Measurements from ENCODE around the gene PF4V1. TPM values are rescaled to one million over a fixed set of nuclear protein-coding genes. Genes with fewer than 3 reads are reported as not detected.

Gene PF4V1
- total and polyA plus RNA-seq, 9 of the 15 experiments (the other 6 are each of a cell fraction or from before 2014, with no cell fraction given): not detected

- TF ChIP-seq SAFB (IDR thresholded peaks at IDR 0.05; ENCODE audit: borderline replicate concordance, low read depth, low read length) (no peak), MBD1 (CRISPR knock-in tag; IDR thresholded peaks at IDR 0.05) (no peak), NR2C2 (CRISPR knock-in tag; IDR thresholded peaks at IDR 0.05) (no peak), NR2C2 (tag; IDR thresholded peaks at IDR 0.05) (no peak), FIP1L1 (IDR thresholded peaks at IDR 0.05; ENCODE audit: low read depth, low read length, poor library complexity, severe bottlenecking) (no peak), BDP1 (IDR thresholded peaks at IDR 0.05; ENCODE audit: insufficient read depth, insufficient read length) (no peak), E2F5 (CRISPR knock-in tag; IDR thresholded peaks at IDR 0.05) (no peak), CTCF (IDR thresholded peaks at IDR 0.05 in 2 of 3, conservative IDR thresholded peaks at IDR 0.05 in 1 of 3; ENCODE audit: insufficient read depth in 2 of 3, low read depth in 1 of 3, low read length in 3 of 3) (peak in 2 of 3 experiments; percentile 49 to 69; a peak in 4 of 6 replicates), FUS (optimal IDR thresholded peaks at IDR 0.05; ENCODE audit: low read depth, low read length) (no peak), PBX2 (CRISPR knock-in tag; IDR thresholded peaks at IDR 0.05; ENCODE audit: low read depth) (no peak), PBX2 (tag; conservative IDR thresholded peaks at IDR 0.05; ENCODE audit: low read depth) (no peak), PHF21A (IDR thresholded peaks at IDR 0.05; ENCODE audit: borderline replicate concordance, low read depth) (no peak), ADNP (tag; IDR thresholded peaks at IDR 0.05) (no peak), HES1 (IDR thresholded peaks at IDR 0.05; ENCODE audit: low read depth) (no peak), FOXM1 (IDR thresholded peaks at IDR 0.05; ENCODE audit: low read depth) (no peak), FOXM1 (CRISPR knock-in tag; IDR thresholded peaks at IDR 0.05; ENCODE audit: low read depth) (no peak), ZNF232 (CRISPR knock-in tag; IDR thresholded peaks at IDR 0.05) (no peak), ATF2 (CRISPR knock-in tag; IDR thresholded peaks at IDR 0.05) (no peak)
Measured at GRCh38 chr4:73869130-73870055, 16.3 kb downstream of the PF4V1 start, which contains the start of gene CXCL1 (continued).
